ENCODE data around the gene MPZL3.

The MPZL3 gene

DNA sequence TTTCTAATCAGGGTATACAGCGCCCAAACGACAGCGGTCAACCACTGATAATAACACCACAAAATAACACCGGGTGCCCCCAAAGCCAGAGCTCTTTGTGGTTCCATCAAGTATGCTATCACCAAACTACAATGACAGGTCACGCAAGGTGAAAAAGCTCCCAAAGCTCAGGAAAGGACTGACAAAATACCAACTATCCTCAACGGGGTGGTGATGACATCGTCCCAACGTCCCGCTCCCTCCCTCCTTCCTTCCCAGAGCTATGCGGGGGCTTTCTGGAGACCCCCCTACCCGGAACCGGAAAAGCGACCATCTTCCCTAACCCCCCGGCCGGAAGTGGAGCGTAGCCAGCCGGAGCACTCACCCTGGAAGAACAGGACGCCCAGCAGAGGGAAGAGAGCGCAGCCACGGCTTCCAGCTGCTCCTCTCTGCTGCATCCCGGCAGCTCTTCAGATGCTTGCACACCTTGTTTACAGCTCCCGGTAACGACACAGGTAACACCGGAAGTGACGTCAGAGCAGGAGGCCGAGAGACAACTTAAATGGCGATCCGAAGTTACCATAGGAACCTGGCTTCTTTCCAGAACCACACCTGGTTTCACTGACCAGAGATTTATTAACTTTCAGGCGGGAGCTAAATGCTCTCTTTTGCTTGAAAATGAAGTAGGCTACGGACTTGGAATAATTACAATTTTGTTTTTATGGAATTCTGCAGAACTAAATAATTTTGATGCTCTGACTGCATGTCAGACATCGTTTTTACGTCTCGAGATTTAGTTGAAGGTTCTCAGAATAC lies at the start of gene MPZL3:
TSS of gene MPZL3 (minus strand) at position 508 of the 795 bp plus-strand sequence. CDS start at position 437, 71 bp downstream.
- DNase-seq (ENCODE audit: low read depth in 2 of 2), result peak; percentile 47 to 66

DNA sequence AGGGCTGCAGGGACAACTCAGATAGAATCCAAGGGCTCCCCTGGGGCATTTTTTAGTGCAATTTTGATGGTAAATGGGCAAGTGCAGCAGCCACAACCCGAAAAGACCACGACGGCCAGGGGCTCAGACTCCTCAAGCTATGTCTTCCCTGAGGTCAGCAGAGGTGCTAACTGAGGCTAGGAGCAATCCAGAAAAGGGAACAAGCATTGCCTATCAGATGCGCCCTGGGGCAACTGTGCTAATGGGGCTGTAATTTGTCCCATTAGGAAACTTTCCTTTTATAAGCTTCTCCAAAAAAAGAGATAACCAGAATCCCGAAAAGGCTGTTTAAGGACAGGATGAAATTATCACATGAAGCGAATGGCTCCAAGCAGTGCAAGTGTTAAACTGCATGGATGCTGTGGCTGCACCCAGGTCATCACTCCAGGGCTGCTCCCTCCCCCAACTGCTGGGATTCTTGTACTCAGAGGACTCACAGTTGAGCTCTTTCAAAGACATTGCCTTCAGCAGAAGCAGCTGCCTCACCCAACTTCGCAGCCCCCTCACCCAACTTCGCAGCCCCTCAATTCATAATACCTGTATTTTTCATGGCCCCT lies 49.5 kb upstream of the MPZL3 start:
- no peak for DNase-seq (ENCODE audit: low read depth in 2 of 2)

DNA sequence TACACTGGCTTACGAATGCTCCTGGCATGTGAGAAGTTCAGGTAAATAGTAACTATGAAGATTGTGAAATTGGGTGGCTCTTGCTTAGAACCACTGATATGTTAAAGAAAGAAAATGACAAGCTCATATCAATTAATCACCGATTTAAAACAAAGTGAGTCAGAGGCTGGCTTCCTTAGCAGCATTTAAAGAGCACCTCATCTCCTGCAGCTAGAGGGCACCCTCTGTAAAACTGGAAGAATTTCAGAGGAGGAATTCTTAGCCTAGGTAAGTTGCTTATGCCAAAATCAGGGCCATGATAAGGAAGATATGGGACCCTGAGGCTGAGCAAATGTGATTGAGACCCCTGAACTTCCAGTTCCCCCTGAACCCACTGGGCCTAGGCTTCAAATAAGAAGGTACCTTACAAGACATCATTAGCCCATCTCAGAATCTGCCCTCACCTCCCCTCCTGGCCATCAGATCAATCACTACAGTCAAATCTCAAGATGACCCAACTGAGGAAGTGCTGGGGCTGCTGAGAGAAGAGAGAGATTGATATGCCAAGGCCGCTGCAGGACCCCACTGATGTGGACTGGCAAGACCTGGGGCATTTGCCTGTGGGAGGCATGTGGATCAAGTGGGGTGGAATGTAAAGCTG lies 43.8 kb upstream of the MPZL3 start:
- DNase-seq (ENCODE audit: low read depth in 2 of 2), result no peak

- DNase-seq (ENCODE audit: low read depth in 2 of 2), result no peak
These were observed 43.0 kb upstream of the MPZL3 start for GRCh38 chr11:118295199-118295598.

DNA sequence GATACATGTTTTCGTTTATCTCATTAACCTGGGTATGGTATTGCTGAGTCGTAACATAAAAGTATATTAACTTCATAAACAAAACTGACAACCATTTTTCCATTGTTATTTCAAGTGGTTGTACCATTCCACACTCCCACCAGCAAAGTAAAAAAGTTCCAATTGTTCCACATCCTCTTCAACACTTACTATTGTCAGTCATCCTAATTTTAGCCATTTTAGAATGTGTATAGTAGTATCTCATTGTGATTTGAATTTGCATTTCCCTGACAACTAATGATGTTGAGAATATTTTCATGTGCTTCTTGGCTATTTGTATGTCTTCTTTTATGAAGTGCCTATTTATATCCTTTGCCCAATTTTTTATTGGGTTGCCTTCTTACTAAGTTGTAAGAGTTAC lies 41.9 kb upstream of the MPZL3 start:
- no peak for DNase-seq (ENCODE audit: low read depth in 2 of 2)

GRCh38 chr11:118291477-118292135 lies 39.4 kb upstream of the MPZL3 start:
- DNase-seq (ENCODE audit: low read depth in 2 of 2), result no peak

GRCh38 chr11:118290923-118291322 lies 38.8 kb upstream of the MPZL3 start:
- no peak for DNase-seq (ENCODE audit: low read depth in 2 of 2)

GRCh38 chr11:118289401-118289800 lies 37.2 kb upstream of the MPZL3 start:
- DNase-seq (ENCODE audit: low read depth in 2 of 2), result no peak

GRCh38 chr11:118287006-118287405 lies 34.8 kb upstream of the MPZL3 start:
- DNase-seq (ENCODE audit: low read depth in 2 of 2), result no peak

- DNase-seq (ENCODE audit: low read depth in 2 of 2), result no peak
These were observed 34.4 kb upstream of the MPZL3 start for GRCh38 chr11:118286545-118286944.

DNA sequence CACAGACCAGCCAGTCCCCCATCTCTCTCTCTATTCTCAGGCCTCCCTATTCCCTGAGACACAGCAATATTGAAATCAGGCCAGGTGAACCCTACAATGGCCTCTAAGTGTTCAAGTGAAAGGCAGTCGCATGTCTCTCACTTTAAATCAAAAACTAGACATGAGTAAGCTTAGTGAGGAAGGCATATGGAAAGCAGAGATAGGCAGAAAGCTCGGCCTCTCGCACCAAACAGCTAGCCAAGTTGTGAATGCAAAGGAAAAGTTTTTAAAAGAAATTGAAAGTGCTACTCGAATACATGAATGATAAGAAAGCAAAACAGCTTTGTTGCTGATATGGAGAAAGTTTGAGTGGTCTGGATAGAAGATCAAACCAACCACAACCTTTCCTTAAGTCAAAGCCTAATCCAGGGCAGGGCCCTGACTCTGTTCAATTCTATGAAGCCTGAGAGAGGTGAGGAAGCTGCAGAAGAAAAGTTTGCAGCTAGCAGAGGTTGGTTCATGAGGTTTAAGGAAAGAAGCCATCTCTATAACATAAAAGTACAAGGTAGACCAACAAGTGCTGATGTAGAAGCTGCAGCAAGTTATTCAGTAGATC lies 31.7 kb upstream of the MPZL3 start:
- no peak for DNase-seq (ENCODE audit: low read depth in 2 of 2)

- no peak for DNase-seq (ENCODE audit: low read depth in 2 of 2)
These were observed 31.0 kb upstream of the MPZL3 start for GRCh38 chr11:118283037-118283636.

- DNase-seq (ENCODE audit: low read depth in 2 of 2), result no peak
These were observed 30.4 kb upstream of the MPZL3 start for GRCh38 chr11:118282606-118283005.

- no peak for DNase-seq (ENCODE audit: low read depth in 2 of 2)
These were observed 29.1 kb upstream of the MPZL3 start for GRCh38 chr11:118281284-118281683.

- no peak for DNase-seq (ENCODE audit: low read depth in 2 of 2)
These were observed 25.1 kb upstream of the MPZL3 start for GRCh38 chr11:118277312-118277711.

- DNase-seq (ENCODE audit: low read depth in 2 of 2), result no peak
These were observed 24.3 kb upstream of the MPZL3 start for GRCh38 chr11:118276422-118276821.

GRCh38 chr11:118275176-118275575 lies 23.0 kb upstream of the MPZL3 start:
- no peak for DNase-seq (ENCODE audit: low read depth in 2 of 2)

- DNase-seq (ENCODE audit: low read depth in 2 of 2), result no peak
These were observed 22.0 kb upstream of the MPZL3 start for GRCh38 chr11:118274186-118274585.

DNA sequence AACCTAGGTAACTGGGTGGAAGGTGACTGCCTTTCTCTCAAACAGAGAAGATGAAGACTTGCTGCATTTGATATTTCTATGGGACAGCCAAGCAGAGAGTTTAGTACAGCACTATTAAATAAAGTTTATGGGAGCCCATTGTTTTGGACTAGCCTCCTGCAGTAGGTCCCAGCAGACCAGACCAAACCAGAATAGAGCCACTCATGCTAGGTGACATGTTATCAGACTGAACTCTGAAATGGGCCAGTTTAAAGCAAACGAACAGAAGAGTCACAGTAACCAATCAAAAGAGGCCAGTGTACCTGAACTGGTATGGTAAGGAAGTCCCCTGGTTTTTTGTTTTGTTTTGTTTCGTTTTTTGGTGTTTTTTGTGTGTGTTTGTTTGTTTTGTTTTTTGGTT lies 19.8 kb upstream of the MPZL3 start:
- DNase-seq (ENCODE audit: low read depth in 2 of 2), result no peak

- no peak for DNase-seq (ENCODE audit: low read depth in 2 of 2)
These were observed 15.3 kb upstream of the MPZL3 start for GRCh38 chr11:118267486-118267885.

- no peak for DNase-seq (ENCODE audit: low read depth in 2 of 2)
These were observed 13.8 kb upstream of the MPZL3 start for GRCh38 chr11:118265954-118266353.
